Measurements from ENCODE around the gene GRIN3A. TPM values are rescaled to one million over a fixed set of nuclear protein-coding genes. Genes with fewer than 3 reads are reported as not detected.

GRIN3A gene
- total RNA-seq, 4 donors from 2014 or later: 0.39 TPM; not detected in 3

DNA sequence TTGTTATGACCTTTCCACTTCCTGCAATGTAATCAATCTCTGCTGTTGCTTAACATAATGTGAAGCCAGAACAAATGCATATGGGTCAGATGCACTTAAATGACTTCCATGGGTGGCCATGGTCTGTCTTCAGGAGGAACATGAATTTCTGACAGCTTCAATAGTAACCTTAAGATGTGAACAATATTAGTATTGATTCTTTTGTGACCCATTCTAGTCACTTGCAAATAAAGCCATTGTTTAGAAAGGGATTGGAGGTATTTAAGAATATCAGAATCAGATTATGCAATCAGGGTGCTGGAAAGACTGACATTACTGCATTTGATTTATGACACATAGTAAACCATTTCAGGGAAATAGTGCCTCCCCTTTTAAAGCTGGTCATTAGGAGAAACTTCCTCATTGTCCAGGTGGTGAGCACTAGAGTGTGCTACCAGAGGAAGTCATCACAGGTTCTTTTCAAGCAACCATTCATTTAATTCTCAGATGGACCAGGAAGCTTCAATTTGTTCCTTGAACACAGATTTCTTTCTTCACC is 32.1 kb downstream of the GRIN3A start:
- Histone ChIP-seq H3K27ac (no peak overlapping the region), H3K27me3 (peaks cover 0 to 8% of the 10 kb centered on the region in 2 donors), H3K4me3 (no peak overlapping the region), H3K4me1 (no peaks in the 10 kb centered on the region), H3K9me3 (no peaks in the 10 kb centered on the region), H3K36me3 (no peaks in the 10 kb centered on the region)
- no peak for TF ChIP-seq EP300 (IDR thresholded peaks at IDR 0.05)
- no peak for DNase-seq (ENCODE audit: low spot score in 2 of 2)

DNA sequence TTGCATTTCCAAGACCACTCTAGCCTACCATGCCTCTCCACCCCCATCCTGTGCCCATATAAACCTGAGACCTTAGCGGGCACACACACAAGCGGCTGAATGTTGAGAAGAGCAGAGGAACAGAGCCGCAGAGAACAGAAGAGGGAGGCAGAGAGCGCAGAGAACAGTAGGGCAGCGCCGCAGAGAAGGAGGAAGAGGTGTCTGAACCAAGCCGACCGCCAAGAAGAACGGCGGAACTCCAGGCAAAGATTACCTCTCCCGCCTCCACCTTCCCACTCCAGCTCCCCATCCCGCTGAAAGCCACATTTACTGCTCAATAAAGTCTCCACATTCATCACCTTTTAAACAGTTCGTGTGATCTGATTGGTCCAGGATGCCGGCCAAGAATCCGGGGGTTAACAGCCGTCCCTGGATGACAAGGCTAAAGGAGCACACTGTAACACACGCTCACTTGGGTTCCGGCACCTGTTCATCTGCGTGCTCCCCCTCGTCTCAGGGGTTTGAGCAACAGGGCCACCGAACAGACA is 33.2 kb downstream of the GRIN3A start:
- H3K9me3 ChIP-seq: no peaks in the 10 kb centered on the region
- peak overlapping the region in 2 of 4 donors; percentile 11 to 18 for H3K4me3 ChIP-seq
- peak in 1 of 2 donors; percentile 24 for DNase-seq (ENCODE audit: low spot score in 2 of 2)
- 3 to 17% methylated on average over 21 of the region's 21 CpGs for WGBS, 2 donors
- TF ChIP-seq EP300 (IDR thresholded peaks at IDR 0.05): no peak
- TF ChIP-seq, protein P1, sequence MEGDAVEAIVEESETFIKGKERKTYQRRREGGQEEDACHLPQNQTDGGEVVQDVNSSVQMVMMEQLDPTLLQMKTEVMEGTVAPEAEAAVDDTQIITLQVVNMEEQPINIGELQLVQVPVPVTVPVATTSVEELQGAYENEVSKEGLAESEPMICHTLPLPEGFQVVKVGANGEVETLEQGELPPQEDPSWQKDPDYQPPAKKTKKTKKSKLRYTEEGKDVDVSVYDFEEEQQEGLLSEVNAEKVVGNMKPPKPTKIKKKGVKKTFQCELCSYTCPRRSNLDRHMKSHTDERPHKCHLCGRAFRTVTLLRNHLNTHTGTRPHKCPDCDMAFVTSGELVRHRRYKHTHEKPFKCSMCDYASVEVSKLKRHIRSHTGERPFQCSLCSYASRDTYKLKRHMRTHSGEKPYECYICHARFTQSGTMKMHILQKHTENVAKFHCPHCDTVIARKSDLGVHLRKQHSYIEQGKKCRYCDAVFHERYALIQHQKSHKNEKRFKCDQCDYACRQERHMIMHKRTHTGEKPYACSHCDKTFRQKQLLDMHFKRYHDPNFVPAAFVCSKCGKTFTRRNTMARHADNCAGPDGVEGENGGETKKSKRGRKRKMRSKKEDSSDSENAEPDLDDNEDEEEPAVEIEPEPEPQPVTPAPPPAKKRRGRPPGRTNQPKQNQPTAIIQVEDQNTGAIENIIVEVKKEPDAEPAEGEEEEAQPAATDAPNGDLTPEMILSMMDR (IDR thresholded peaks at IDR 0.05): peak in 1 of 5 experiments; percentile 15
- H3K27ac ChIP-seq: no peak overlapping the region
- H3K36me3 ChIP-seq: no peaks in the 10 kb centered on the region
- H3K4me1 ChIP-seq: no peaks in the 10 kb centered on the region
- peaks cover 0 to 8% of the 10 kb centered on the region in 2 donors for H3K27me3 ChIP-seq

DNA sequence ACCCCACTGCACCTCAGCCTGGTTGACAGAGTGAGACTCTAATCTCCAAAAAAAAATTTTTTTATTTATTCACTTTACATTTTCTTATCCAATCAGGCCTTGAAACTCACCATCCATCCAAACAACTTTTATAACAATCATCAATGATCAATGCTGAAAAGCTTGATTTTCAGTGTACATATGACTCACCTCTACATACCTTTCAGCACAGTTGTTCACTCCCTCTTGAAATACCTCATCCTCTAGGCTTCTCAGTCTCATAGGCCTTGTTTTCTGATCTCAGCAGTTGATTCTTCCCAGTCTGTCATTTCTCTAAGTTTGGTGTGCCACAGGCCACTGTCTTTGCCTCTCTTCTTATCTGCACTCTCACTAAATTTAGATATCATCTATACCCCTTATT is 36.2 kb downstream of the GRIN3A start:
- Histone ChIP-seq H3K36me3 (no peaks in the 10 kb centered on the region), H3K27ac (no peak overlapping the region), H3K9me3 (no peaks in the 10 kb centered on the region), H3K27me3 (peaks cover 0 to 8% of the 10 kb centered on the region in 2 donors), H3K4me1 (no peaks in the 10 kb centered on the region), H3K4me3 (no peak overlapping the region)
- no peak for DNase-seq (ENCODE audit: low spot score in 2 of 2)
- TF ChIP-seq EP300 (IDR thresholded peaks at IDR 0.05) (no peak), POLR2A (IDR thresholded peaks at IDR 0.05) (no peak)
- TF ChIP-seq, protein P1 (IDR thresholded peaks at IDR 0.05): no peak

DNA sequence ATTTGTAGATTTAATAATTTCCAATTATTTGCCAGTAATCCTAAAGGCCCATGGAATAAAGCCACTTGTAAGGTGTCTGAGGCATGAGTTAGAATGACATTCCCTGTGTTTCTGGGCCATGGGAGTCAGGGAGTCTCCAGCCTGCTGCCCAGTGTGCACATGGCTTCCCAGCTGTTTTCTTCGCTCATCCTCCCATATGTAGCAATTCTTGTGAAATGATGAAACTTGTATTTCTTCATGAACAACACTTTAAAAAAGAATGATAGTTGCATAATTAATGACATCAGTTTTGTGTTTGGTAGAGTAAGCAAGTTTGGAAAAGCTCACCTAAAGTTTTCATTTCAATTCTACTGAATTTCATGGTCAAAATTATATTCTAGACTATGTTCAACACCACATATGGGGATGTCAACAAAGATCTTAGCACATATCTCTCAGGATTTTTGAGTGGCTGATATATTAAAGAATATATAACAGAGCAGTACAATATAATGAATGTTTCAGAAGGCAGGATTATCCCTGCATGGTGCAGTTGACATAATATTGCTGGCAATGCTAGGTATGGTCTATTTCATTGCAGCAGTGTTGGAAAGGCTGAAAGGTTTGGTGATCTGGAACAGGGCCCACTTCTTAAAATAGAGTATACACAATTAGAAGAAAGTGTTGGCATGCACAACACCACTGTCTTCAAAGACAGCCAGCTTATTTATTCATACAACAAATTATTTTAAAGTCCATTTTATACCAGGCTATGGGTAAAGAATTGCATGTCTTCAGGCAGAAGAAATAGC is 44.7 kb downstream of the GRIN3A start:
- Histone ChIP-seq H3K27ac (no peak overlapping the region), H3K9me3 (no peaks in the 10 kb centered on the region), H3K4me1 (no peaks in the 10 kb centered on the region), H3K36me3 (no peaks in the 10 kb centered on the region), H3K4me3 (no peak overlapping the region), H3K27me3 (no peaks in the 10 kb centered on the region)
- TF ChIP-seq, protein P1 (IDR thresholded peaks at IDR 0.05): no peak
- no peak for TF ChIP-seq EP300 (IDR thresholded peaks at IDR 0.05)
- no peak for TF ChIP-seq POLR2A (IDR thresholded peaks at IDR 0.05)
- WGBS, 2 donors: 48 to 83% methylated on average over 1 of the region's 1 CpG
- DNase-seq (ENCODE audit: low spot score in 2 of 2): no peak

DNA sequence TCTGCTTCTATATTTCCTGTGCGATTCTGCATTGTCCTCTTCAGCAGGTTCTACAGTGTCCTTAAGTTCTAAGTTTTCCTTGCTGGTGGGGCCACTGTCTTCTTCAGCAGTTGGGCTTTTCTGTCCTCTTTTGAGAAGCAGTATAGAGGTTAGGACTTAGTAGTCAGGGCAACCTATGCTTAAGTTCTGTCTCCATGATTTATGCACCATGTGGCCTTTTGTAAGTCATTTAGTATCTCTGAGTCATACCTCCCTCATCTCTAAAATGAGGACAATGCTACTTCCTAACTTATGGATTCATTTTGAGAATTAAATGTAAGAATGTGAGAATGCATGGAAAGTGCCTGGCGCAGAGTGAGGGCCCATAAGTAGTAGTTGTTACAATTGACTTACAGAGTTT is 46.8 kb downstream of the GRIN3A start:
- TF ChIP-seq, protein P1 (IDR thresholded peaks at IDR 0.05): no peak
- TF ChIP-seq EP300 (IDR thresholded peaks at IDR 0.05) (no peak), POLR2A (IDR thresholded peaks at IDR 0.05) (no peak)
- Histone ChIP-seq H3K9me3 (no peaks in the 10 kb centered on the region), H3K27ac (no peak overlapping the region), H3K27me3 (no peaks in the 10 kb centered on the region), H3K4me3 (no peak overlapping the region), H3K4me1 (no peaks in the 10 kb centered on the region), H3K36me3 (no peaks in the 10 kb centered on the region)
- WGBS, 2 donors: 93 to 96% methylated on average over 2 of the region's 2 CpGs
- no peak for DNase-seq (ENCODE audit: low spot score in 2 of 2)
